WTC11 (cell line): Measurements from ENCODE around the gene LILRA1. TPM values are rescaled to one million over a fixed set of nuclear protein-coding genes. Genes with fewer than 3 reads are reported as not detected.

Source experiments
- ATAC-seq: fragments of 200-7000 bp; cut with Tn5 transposase; 2 replicates; pipeline ENCODE4 v1.10.0; 2021; ENCODE audit warnings: mild to moderate bottlenecking, moderate library complexity
- CTCF ChIA-PET: fragments of 300-600 bp; sonication (Branson Sonifier 250); formaldehyde crosslinking; loops from one replicate; lab custom pipeline; 2021; ENCODE audit warnings: antibody characterized with exemption; lab: Charles Lee
- POLR2A ChIA-PET: fragments of 350-600 bp; sonication (Branson Sonifier 250); formaldehyde crosslinking; loops from one replicate; lab custom pipeline; 2021; ENCODE audit warnings: antibody characterized with exemption; lab: Charles Lee
- DNase-seq: peaks from one replicate; pipeline ENCODE4 v3.0.0; 2021; ENCODE audit warnings: low spot score
- H3K27ac Mint-ChIP-seq: 2 replicates; pipeline ENCODE4 v1.8.0; 2021; ENCODE audit warnings: mixed read lengths
- H3K27me3 Mint-ChIP-seq: 2 replicates; pipeline ENCODE4 v1.8.0; 2021; ENCODE audit warnings: low read depth, mild to moderate bottlenecking, moderate library complexity, mixed read lengths
- H3K36me3 Mint-ChIP-seq: 2 replicates; pipeline ENCODE4 v1.8.0; 2021; ENCODE audit warnings: mixed read lengths
- H3K4me1 Mint-ChIP-seq: 2 replicates; pipeline ENCODE4 v1.8.0; 2022; ENCODE audit warnings: mixed read lengths
- H3K4me3 Mint-ChIP-seq: 2 replicates; pipeline ENCODE4 v1.8.0; 2021; ENCODE audit warnings: mild to moderate bottlenecking, moderate library complexity, mixed read lengths
- H3K9me3 Mint-ChIP-seq: 2 replicates; pipeline ENCODE4 v1.8.0; 2021; ENCODE audit warnings: mixed read lengths
- ATF1 ChIP-seq: sonication (generic); formaldehyde crosslinking; IDR thresholded peaks from 2 replicates; pipeline ENCODE4 v1.8.1; 2023; ENCODE audit warnings: mild to moderate bottlenecking, moderate library complexity, missing genetic modification reagents
- CBFB ChIP-seq: sonication (generic); formaldehyde crosslinking; IDR thresholded peaks from 2 replicates; pipeline ENCODE4 v1.8.1; 2022; ENCODE audit warnings: mild to moderate bottlenecking, low read depth, missing genetic modification reagents
- CREB1 ChIP-seq: sonication (generic); formaldehyde crosslinking; IDR thresholded peaks from 2 replicates; pipeline ENCODE4 v1.8.0; 2023; ENCODE audit warnings: mild to moderate bottlenecking, missing genetic modification reagents
- ELF4 ChIP-seq: sonication (generic); formaldehyde crosslinking; IDR thresholded peaks from 2 replicates; pipeline ENCODE4 v1.8.1; 2022; ENCODE audit warnings: low read depth, mild to moderate bottlenecking, moderate library complexity, missing genetic modification reagents
- ETV6 ChIP-seq: sonication (generic); formaldehyde crosslinking; IDR thresholded peaks from 2 replicates; pipeline ENCODE4 v1.8.1; 2022; ENCODE audit warnings: mild to moderate bottlenecking, missing genetic modification reagents
- FOXP1 ChIP-seq: sonication (generic); formaldehyde crosslinking; IDR thresholded peaks from 2 replicates; pipeline ENCODE4 v1.8.0; 2022; ENCODE audit warnings: missing genetic modification reagents, mild to moderate bottlenecking, moderate library complexity, borderline replicate concordance
- FOXP4 ChIP-seq: sonication (generic); formaldehyde crosslinking; IDR thresholded peaks from 2 replicates; pipeline ENCODE4 v1.8.0; 2022; ENCODE audit warnings: mild to moderate bottlenecking, missing genetic modification reagents
- GRHL2 ChIP-seq: fragments of 250-450 bp; sonication (Bioruptor Pico); IDR thresholded peaks from 2 replicates; pipeline ENCODE4 v1.8.0; 2022; ENCODE audit warnings: mild to moderate bottlenecking, moderate library complexity; ENCODE audit not compliant: insufficient replicate concordance, severe bottlenecking
- HMGA2 ChIP-seq: fragments of 250-450 bp; sonication (Bioruptor Pico); IDR thresholded peaks from 2 replicates; pipeline ENCODE4 v1.4.0; 2021; ENCODE audit warnings: mild to moderate bottlenecking, moderate library complexity
- HMGXB4 ChIP-seq: sonication (generic); formaldehyde crosslinking; IDR thresholded peaks from 2 replicates; pipeline ENCODE4 v1.8.1; 2023; ENCODE audit warnings: mild to moderate bottlenecking, moderate library complexity, missing genetic modification reagents
- IRF2 ChIP-seq: sonication (generic); formaldehyde crosslinking; IDR thresholded peaks from 2 replicates; pipeline ENCODE4 v1.8.0; 2022; ENCODE audit warnings: low read depth, missing genetic modification reagents, borderline replicate concordance
- JUN ChIP-seq: sonication (generic); formaldehyde crosslinking; IDR thresholded peaks from 2 replicates; pipeline ENCODE4 v1.8.0; 2023; ENCODE audit warnings: mild to moderate bottlenecking, missing genetic modification reagents
- NFYB ChIP-seq: sonication (generic); formaldehyde crosslinking; conservative IDR thresholded peaks from 2 replicates; pipeline ENCODE4 v1.8.0; 2022; ENCODE audit warnings: low read depth, missing genetic modification reagents
- RELA ChIP-seq: sonication (generic); formaldehyde crosslinking; IDR thresholded peaks from 2 replicates; pipeline ENCODE4 v1.8.1; 2022; ENCODE audit warnings: missing genetic modification reagents, mild to moderate bottlenecking, borderline replicate concordance
- SOX15 ChIP-seq: fragments of 250-450 bp; sonication (Bioruptor Pico); IDR thresholded peaks from 2 replicates; pipeline ENCODE4 v1.9.0; 2021; ENCODE audit warnings: mild to moderate bottlenecking
- TCF7 ChIP-seq: sonication (generic); formaldehyde crosslinking; IDR thresholded peaks from 2 replicates; pipeline ENCODE4 v1.8.0; 2022; ENCODE audit warnings: mild to moderate bottlenecking, low read depth, missing genetic modification reagents, moderate library complexity
- ZNF138 ChIP-seq: sonication (generic); formaldehyde crosslinking; conservative IDR thresholded peaks from 2 replicates; pipeline ENCODE4 v1.8.1; 2022; ENCODE audit warnings: mild to moderate bottlenecking, moderate library complexity, missing genetic modification reagents
- ZNF396 ChIP-seq: fragments of 250-450 bp; sonication (Bioruptor Pico); IDR thresholded peaks from 2 replicates; pipeline ENCODE4 v1.8.0; 2021; ENCODE audit warnings: mild to moderate bottlenecking, moderate library complexity, borderline replicate concordance
- ZNF416 ChIP-seq: fragments of 250-450 bp; sonication (Bioruptor Pico); IDR thresholded peaks from 2 replicates; pipeline ENCODE4 v1.9.0; 2021; ENCODE audit warnings: mild to moderate bottlenecking, inconsistent platforms
- total RNA-seq: library from RNA; stranded (reverse); gene quantifications from 3 replicates; pipeline ENCODE4 v1.2.3, GENCODE V29; 2021
- TF ChIP-seq, protein P1 (sequence below): sonication (generic); formaldehyde crosslinking; IDR thresholded peaks from 2 replicates; pipeline ENCODE4 v1.8.0; 2022; ENCODE audit warnings: missing genetic modification reagents

The LILRA1 gene
- total RNA-seq, 1 experiment from 2014 or later: not detected

DNA sequence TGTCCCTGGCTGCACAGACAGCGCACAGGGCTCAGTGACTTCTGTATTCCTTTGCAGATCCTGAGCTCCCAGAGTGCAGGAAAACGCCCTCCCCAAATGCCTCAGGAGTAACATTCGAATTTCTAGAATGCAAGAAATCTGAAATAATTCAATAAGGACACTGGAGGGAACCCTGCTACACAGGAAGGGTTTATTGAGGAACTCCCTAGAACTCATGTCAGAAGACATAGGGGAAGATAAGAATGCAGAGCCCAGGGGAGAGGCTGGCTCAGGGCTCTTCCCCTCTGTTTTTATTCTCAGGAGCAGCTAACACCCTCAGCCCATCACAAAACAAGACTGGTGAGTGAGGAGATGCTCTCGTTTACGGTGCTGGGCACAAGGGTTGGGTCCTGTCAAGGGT lies 6.8 kb downstream of the LILRA1 start (continued):
- TF ChIP-seq FOXP4 (CRISPR knock-in tag): no peak

- Mint-ChIP-seq H3K9me3 (peaks cover 93% of the 10 kb centered on the region), H3K27ac (no peak overlapping the region), H3K36me3 (peaks cover 57% of the 10 kb centered on the region), H3K27me3 (peaks cover 10% of the 10 kb centered on the region), H3K4me3 (no peak overlapping the region), H3K4me1 (no peaks in the 10 kb centered on the region)
- POLR2A ChIA-PET: no interaction called here
- CTCF ChIA-PET: no interaction called here
- TF ChIP-seq IRF2 (CRISPR knock-in tag) (no peak), FOXP1 (CRISPR knock-in tag) (no peak)
- DNase-seq: no peak
- ATAC-seq: no peak
These were observed 12.8 kb downstream of the LILRA1 start for GRCh38 chr19:54606230-54606629.

GRCh38 chr19:54606891-54607784 lies 13.7 kb downstream of the LILRA1 start:
- Mint-ChIP-seq H3K36me3 (peaks cover 56% of the 10 kb centered on the region), H3K4me1 (no peaks in the 10 kb centered on the region), H3K27ac (no peak overlapping the region), H3K27me3 (peaks cover 6% of the 10 kb centered on the region), H3K4me3 (no peak overlapping the region), H3K9me3 (peaks cover 93% of the 10 kb centered on the region)
- ATAC-seq (no peak), DNase-seq (no peak)
- ChIA-PET CTCF (no interaction called here), POLR2A (no interaction called here)
- TF ChIP-seq JUN (CRISPR knock-in tag) (no peak), ZNF416 (CRISPR knock-in tag) (no peak)
- TF ChIP-seq, all 79 proteins: peak for 0

GRCh38 chr19:54607785-54608150 lies 14.3 kb downstream of the LILRA1 start:
- ATAC-seq (no peak), DNase-seq (no peak)
- Mint-ChIP-seq H3K4me1 (no peaks in the 10 kb centered on the region), H3K27ac (no peak overlapping the region), H3K9me3 (peaks cover 92% of the 10 kb centered on the region), H3K27me3 (peaks cover 6% of the 10 kb centered on the region), H3K4me3 (no peak overlapping the region), H3K36me3 (peaks cover 58% of the 10 kb centered on the region)
- no peak for TF ChIP-seq ZNF138 (CRISPR knock-in tag)
- TF ChIP-seq RELA (CRISPR knock-in tag): no peak
- TF ChIP-seq NFYB (CRISPR knock-in tag): no peak
- no peak for TF ChIP-seq ETV6 (CRISPR knock-in tag)
- no peak for TF ChIP-seq ELF4 (CRISPR knock-in tag)
- no peak for TF ChIP-seq ATF1
- TF ChIP-seq, protein P1, sequence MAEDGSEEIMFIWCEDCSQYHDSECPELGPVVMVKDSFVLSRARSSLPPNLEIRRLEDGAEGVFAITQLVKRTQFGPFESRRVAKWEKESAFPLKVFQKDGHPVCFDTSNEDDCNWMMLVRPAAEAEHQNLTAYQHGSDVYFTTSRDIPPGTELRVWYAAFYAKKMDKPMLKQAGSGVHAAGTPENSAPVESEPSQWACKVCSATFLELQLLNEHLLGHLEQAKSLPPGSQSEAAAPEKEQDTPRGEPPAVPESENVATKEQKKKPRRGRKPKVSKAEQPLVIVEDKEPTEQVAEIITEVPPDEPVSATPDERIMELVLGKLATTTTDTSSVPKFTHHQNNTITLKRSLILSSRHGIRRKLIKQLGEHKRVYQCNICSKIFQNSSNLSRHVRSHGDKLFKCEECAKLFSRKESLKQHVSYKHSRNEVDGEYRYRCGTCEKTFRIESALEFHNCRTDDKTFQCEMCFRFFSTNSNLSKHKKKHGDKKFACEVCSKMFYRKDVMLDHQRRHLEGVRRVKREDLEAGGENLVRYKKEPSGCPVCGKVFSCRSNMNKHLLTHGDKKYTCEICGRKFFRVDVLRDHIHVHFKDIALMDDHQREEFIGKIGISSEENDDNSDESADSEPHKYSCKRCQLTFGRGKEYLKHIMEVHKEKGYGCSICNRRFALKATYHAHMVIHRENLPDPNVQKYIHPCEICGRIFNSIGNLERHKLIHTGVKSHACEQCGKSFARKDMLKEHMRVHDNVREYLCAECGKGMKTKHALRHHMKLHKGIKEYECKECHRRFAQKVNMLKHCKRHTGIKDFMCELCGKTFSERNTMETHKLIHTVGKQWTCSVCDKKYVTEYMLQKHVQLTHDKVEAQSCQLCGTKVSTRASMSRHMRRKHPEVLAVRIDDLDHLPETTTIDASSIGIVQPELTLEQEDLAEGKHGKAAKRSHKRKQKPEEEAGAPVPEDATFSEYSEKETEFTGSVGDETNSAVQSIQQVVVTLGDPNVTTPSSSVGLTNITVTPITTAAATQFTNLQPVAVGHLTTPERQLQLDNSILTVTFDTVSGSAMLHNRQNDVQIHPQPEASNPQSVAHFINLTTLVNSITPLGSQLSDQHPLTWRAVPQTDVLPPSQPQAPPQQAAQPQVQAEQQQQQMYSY (CRISPR knock-in tag): no peak
- TF ChIP-seq SOX15 (CRISPR knock-in tag): no peak
- TF ChIP-seq HMGA2 (CRISPR knock-in tag): no peak
- no peak for TF ChIP-seq CBFB (CRISPR knock-in tag)
- no peak for TF ChIP-seq HMGXB4 (CRISPR knock-in tag)
- no peak for TF ChIP-seq CREB1 (CRISPR knock-in tag)
- TF ChIP-seq GRHL2 (CRISPR knock-in tag): no peak
- no peak for TF ChIP-seq ZNF396
- no peak for TF ChIP-seq TCF7 (CRISPR knock-in tag)
- POLR2A ChIA-PET: no interaction called here
- CTCF ChIA-PET: no interaction called here
